Raji (cell line): ENCODE results near the gene UBE2H.

Experiments
- POLR2A ChIP-seq: IDR thresholded peaks from 2 replicates; pipeline ENCODE4 v1.6.1; 2011; ENCODE audit warnings: low read depth, low read length, control low read depth; ENCODE audit not compliant: insufficient read depth

The UBE2H gene

GRCh38 chr7:129952653-129953560 is at the start of gene UBE2H:
Gene UBE2H, minus strand, starts transcription at chr7:129952960. Its CDS starts 405 bp downstream, at chr7:129952555.
- peak; percentile 91 for TF ChIP-seq POLR2A

- no peak for TF ChIP-seq POLR2A
Measured at GRCh38 chr7:129998446-129998845, 45.7 kb upstream of the UBE2H start.

GRCh38 chr7:129997285-129997684 is 44.5 kb upstream of the UBE2H start:
- TF ChIP-seq POLR2A: no peak

GRCh38 chr7:129993275-129993674 is 40.5 kb upstream of the UBE2H start:
- no peak for TF ChIP-seq POLR2A

- no peak for TF ChIP-seq POLR2A
Measured at GRCh38 chr7:129990403-129991192, 37.8 kb upstream of the UBE2H start.

- TF ChIP-seq POLR2A: no peak
Measured at GRCh38 chr7:129989466-129989865, 36.7 kb upstream of the UBE2H start.

- TF ChIP-seq POLR2A: no peak
Measured at GRCh38 chr7:129986600-129986999, 33.8 kb upstream of the UBE2H start.

- TF ChIP-seq POLR2A: no peak
Measured at GRCh38 chr7:129980667-129981066, 27.9 kb upstream of the UBE2H start.

GRCh38 chr7:129975309-129975708 is 22.5 kb upstream of the UBE2H start:
- TF ChIP-seq POLR2A: no peak

GRCh38 chr7:129970816-129971215 is 18.1 kb upstream of the UBE2H start:
- TF ChIP-seq POLR2A: no peak

- TF ChIP-seq POLR2A: no peak
Measured at GRCh38 chr7:129969881-129970446, 17.2 kb upstream of the UBE2H start.

GRCh38 chr7:129968592-129969383 is 16.0 kb upstream of the UBE2H start:
- TF ChIP-seq POLR2A: no peak

GRCh38 chr7:129959471-129960203 is 6.9 kb upstream of the UBE2H start:
- no peak for TF ChIP-seq POLR2A
